ENCODE data around the gene TMEM19.

GRCh38 chr12:71695782-71696181, 9.9 kb downstream of the TMEM19 start:
- no peak for TF ChIP-seq CTCF (IDR thresholded peaks at IDR 0.05; ENCODE audit: control extremely low read depth in 1 of 3, insufficient read depth in 1 of 3, low read depth in 1 of 3, low read length in 3 of 3)
- no peak for TF ChIP-seq SIN3A (conservative IDR thresholded peaks at IDR 0.05 in 1 of 2, IDR thresholded peaks at IDR 0.05 in 1 of 2; ENCODE audit: low read depth in 1 of 2, low read length in 2 of 2)
- TF ChIP-seq MAX (IDR thresholded peaks at IDR 0.05), result no peak
- TF ChIP-seq TCF12 (IDR thresholded peaks at IDR 0.05; ENCODE audit: low read depth, low read length), result no peak
- TF ChIP-seq POLR2AphosphoS5 (IDR thresholded peaks at IDR 0.05; ENCODE audit: low read depth, low read length), result no peak
- TF ChIP-seq EZH2 (IDR thresholded peaks at IDR 0.05; ENCODE audit: low read depth, low read length, severe bottlenecking), result no peak
- TF ChIP-seq JUN (IDR thresholded peaks at IDR 0.05; ENCODE audit: low read depth, low read length), result no peak
- TF ChIP-seq HDAC2 (IDR thresholded peaks at IDR 0.05; ENCODE audit: borderline replicate concordance in 1 of 2, low read depth in 2 of 2, low read length in 2 of 2), result no peak
- no peak for TF ChIP-seq BACH1 (IDR thresholded peaks at IDR 0.05; ENCODE audit: low read length)

Data from H1 (cell line).